Fibroblast of pulmonary artery (primary cell): Measurements from ENCODE around the gene ARHGAP22.
"Not testable (repeated sequence)": the region's sequence is repeated elsewhere in the genome, so short reads cannot be mapped to it uniquely, and the experiment has no call there.

ENCODE experiments used
- DNase-seq: peaks from one replicate; pipeline ENCODE4 v3.0.0-alpha.2; 2010; ENCODE audit warnings: low read depth
- H3K4me3 ChIP-seq: replicated peaks from 2 replicates; pipeline ENCODE4 v1.5.1; 2011; ENCODE audit warnings: low read depth, mild to moderate bottlenecking, control low read depth, low read length, moderate library complexity
- TF ChIP-seq, protein P1 (sequence below): IDR thresholded peaks from 2 replicates; pipeline ENCODE4 v1.5.1; 2011; ENCODE audit warnings: mild to moderate bottlenecking, control low read depth, low read length, inconsistent platforms; ENCODE audit errors: missing control alignments

The ARHGAP22 gene

DNA sequence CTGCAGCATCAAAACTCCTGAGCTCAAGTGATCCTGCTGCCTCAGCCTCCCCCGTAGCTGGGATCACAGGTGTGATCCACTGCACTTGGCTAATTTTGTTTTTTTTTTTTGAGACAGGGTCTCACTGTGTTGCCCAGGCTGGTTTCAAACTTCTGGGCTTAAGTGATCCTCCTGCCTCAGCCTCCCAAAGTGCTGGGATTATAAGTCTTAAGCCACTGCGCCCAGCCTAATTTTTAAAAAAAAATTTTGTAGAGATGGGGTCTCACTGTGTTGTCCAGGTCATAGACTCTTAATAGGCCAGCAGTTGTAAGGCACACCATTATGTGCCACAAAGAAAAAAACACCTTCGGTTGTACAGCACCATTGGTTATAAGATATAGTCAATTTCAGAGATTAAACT lies 176.0 kb downstream of the ARHGAP22 start:
- no peak for DNase-seq
- TF ChIP-seq, protein P1, sequence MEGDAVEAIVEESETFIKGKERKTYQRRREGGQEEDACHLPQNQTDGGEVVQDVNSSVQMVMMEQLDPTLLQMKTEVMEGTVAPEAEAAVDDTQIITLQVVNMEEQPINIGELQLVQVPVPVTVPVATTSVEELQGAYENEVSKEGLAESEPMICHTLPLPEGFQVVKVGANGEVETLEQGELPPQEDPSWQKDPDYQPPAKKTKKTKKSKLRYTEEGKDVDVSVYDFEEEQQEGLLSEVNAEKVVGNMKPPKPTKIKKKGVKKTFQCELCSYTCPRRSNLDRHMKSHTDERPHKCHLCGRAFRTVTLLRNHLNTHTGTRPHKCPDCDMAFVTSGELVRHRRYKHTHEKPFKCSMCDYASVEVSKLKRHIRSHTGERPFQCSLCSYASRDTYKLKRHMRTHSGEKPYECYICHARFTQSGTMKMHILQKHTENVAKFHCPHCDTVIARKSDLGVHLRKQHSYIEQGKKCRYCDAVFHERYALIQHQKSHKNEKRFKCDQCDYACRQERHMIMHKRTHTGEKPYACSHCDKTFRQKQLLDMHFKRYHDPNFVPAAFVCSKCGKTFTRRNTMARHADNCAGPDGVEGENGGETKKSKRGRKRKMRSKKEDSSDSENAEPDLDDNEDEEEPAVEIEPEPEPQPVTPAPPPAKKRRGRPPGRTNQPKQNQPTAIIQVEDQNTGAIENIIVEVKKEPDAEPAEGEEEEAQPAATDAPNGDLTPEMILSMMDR = no peak
- no peak overlapping the region for H3K4me3 ChIP-seq

DNA sequence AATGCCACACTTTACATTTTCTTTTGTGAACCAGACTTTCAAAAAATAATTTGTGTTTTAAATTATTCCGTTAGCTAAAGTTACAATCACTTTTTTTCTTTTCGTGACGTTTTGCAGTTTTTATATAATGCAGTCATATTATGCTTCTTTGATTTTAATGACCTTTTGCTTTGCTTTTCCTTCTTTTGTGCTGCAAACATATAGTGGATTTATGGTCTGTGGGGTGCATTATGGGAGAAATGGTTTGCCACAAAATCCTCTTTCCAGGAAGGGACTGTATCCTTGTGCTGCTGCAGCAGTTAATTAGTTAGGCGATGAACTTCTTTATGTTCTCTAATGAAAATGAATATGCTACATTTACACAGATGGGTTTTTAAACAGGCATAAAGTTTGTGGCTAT lies 181.0 kb downstream of the ARHGAP22 start:
- no peak overlapping the region for H3K4me3 ChIP-seq
- no peak for DNase-seq
- TF ChIP-seq, protein P1 = no peak

DNA sequence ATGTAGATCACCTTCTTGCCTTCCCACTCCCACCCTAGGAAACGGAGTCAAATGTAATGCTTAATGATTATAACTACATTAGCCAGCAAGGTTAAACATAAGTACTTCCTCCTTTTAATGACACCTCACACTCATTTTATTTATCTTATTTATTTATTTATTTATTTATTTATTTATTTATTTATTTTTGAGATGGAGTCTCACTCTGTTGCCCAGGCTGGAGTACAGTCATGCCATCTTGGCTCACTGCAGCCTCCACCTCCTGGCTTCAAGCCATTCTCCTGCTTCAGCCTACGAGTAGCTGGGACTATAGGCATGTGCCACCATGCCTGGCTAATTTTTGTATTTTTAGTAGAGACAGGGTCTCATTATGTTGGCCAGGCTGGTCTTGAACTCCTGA lies 183.0 kb downstream of the ARHGAP22 start:
- not testable (repeated sequence) for DNase-seq, H3K4me3 ChIP-seq

DNA sequence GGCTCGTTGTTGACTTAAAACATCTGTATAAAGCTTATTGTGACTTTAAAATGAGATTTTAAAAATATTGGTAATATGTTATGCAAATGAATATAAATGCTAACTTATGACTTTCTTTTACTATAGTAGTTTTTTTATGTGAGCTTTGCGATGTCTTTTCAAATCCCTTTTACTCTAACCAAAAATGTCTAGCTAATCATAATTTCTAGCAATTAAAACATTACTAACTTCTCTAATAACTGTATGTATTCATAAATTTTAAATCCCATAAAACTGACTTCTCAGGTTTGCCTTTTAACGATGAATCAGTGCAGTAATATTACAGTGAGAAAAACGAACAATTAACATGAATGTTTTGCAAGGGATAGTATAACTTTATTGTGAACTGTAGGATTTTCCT lies 185.2 kb downstream of the ARHGAP22 start:
- TF ChIP-seq, protein P1 = no peak
- DNase-seq = no peak
- no peak overlapping the region for H3K4me3 ChIP-seq

DNA sequence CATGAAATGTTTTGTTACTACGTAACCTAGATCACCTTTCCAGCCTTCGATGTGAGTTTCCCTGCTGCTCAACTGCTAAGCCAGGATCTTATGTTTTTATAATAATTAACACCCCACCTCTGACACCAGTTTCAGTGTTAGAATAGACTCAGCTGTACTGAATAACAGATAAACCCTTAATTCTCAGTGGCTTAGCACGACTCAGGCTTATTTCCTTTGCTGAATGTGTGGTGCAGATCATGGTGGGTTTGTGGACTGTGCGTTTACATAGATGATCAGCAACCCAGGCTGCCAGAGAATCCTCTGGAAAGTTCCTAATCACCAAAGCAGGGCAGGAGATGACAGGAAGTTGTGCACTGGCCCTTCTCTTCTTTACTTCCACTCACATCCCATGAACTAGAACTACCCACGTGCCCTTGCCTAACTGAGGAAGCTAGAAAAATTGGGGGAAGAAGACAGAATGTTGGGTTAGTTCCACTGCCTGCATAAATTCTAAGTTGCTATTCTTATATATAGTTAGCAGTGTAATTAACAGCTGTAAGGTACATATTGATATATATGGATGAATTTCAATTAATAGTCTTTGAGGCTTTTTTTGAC lies 186.6 kb downstream of the ARHGAP22 start:
- TF ChIP-seq, protein P1 = no peak
- no peak overlapping the region for H3K4me3 ChIP-seq
- DNase-seq = no peak

DNA sequence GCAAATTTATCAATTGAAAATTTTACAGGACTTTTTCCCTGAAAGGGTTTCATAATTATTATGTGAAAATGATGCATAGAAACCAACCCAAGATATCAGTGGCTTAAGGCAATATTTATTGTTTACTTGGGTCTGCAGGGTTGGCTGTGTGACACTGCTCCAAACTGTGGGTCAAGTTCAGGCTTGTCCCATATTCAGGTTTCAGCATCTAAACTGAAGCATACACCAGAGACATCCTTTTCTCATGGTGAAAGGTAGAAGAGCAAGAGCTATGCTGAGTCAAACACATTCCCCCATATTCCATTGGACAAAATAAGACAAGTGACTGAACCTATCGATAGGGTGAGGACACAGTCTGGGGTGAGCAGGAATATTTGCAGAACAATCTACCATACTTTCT lies 187.5 kb downstream of the ARHGAP22 start:
- no peak overlapping the region for H3K4me3 ChIP-seq
- TF ChIP-seq, protein P1 = no peak
- no peak for DNase-seq

DNA sequence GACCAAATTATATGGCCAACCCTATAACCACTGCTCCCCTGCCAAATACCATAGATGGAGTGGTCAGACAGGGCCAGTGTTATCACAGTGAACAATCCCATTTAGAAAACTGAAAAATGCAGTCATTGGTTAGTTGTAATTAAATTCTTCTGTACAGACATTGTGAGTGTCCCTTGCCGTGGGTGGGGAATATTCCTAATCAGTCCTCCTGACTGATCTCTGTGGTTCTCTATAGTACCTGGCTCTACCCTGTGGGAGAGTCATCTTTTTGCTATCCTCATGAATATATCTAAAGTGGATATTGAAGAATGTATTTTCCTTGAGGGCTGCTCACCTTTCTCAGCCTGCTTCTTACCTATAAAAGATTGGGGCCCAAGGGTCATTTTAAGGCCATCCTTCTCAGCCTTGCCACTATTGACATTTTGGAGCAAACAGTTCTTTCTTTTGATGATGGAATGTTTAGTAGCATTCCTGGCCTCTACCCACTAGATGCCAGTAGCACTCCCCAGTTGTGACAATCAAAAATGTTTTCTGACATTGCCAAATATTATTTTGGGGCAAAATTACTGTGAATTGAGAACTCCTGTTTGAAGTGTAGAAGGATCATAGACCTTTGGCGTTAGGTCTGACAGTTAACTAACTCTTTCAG lies 188.2 kb downstream of the ARHGAP22 start:
- TF ChIP-seq, protein P1 = peak; percentile 13
- no peak overlapping the region for H3K4me3 ChIP-seq
- no peak for DNase-seq
